Suppressor macrophage treated with lipopolysaccharide for 4 hours (primary cell): ENCODE results near the gene HS3ST6.
A peak's percentile ranks its signal among the peaks of the same experiment; 100 is the strongest.

ENCODE experiments used
- DNase-seq: peaks from one replicate; pipeline ENCODE4 v3.0.0-alpha.2; 2020

The HS3ST6 gene

GRCh38 chr16:1874854-1875253, 43.4 kb downstream of the HS3ST6 start:
- DNase-seq: no peak

- DNase-seq: peak; percentile 71
Measured at GRCh38 chr16:1871974-1872635, 46.1 kb downstream of the HS3ST6 start, which contains the start of gene MEIOB. TSS of gene MEIOB (minus strand) at chr16:1872164. CDS start at chr16:1868175, 3,989 bp downstream.

- peak; percentile 6 for DNase-seq
Measured at GRCh38 chr16:1870365-1871082, 47.7 kb downstream of the HS3ST6 start.

- DNase-seq: no peak
Measured at GRCh38 chr16:1865902-1866690, 52.1 kb downstream of the HS3ST6 start.

GRCh38 chr16:1863681-1864460, 54.3 kb downstream of the HS3ST6 start:
- DNase-seq: peak; percentile 37

GRCh38 chr16:1862394-1862793, 55.8 kb downstream of the HS3ST6 start:
- no peak for DNase-seq

- no peak for DNase-seq
Measured at GRCh38 chr16:1861730-1862129, 56.5 kb downstream of the HS3ST6 start.
